Sigmoid colon (tissue), 7 donors: ENCODE data around the gene WNT9A. TPM values are rescaled to one million over a fixed set of nuclear protein-coding genes. Genes with fewer than 3 reads are reported as not detected.

Experiments
- DNase-seq: peaks from one replicate; pipeline ENCODE4 v3.0.0-alpha.2; 2019
- H3K27ac ChIP-seq, 4 donors: fragments of 200-600 bp; sonication (generic); one replicate each; pipeline ENCODE4 v1.5.1; 2016 to 2019; ENCODE audit warnings: mild to moderate bottlenecking in 1 of 4
- H3K27me3 ChIP-seq, 3 donors: fragments of 200-600 bp; sonication (generic); one replicate each; pipeline ENCODE4 v1.5.1; 2019; ENCODE audit warnings: mild to moderate bottlenecking in 1 of 3
- H3K36me3 ChIP-seq, 4 donors: fragments of 200-600 bp; sonication (generic); one replicate each; pipeline ENCODE4 v1.5.1; 2016 to 2019
- H3K4me1 ChIP-seq, 4 donors: fragments of 200-600 bp; sonication (generic); one replicate each; pipeline ENCODE4 v1.5.1; 2017 to 2019
- H3K4me3 ChIP-seq, 4 donors: fragments of 200-600 bp; sonication (generic); one replicate each; pipeline ENCODE4 v1.5.1; 2017 to 2019; ENCODE audit warnings: mild to moderate bottlenecking in 2 of 4, moderate library complexity in 1 of 4
- H3K9me3 ChIP-seq, 4 donors: fragments of 200-600 bp in 3 of 4; sonication (generic) in 3 of 4; one replicate each; pipeline versions ENCODE4 v1.5.1 to v1.6.1; 2013 to 2019
- EP300 ChIP-seq, 4 donors: sonication (generic); formaldehyde crosslinking; IDR thresholded peaks; one replicate each; pipeline ENCODE4 v1.6.1; 2017; ENCODE audit warnings: antibody characterized with exemption in 4 of 4
- POLR2A ChIP-seq, 2 donors: fragments of 450-650 bp; IDR thresholded peaks; one replicate each; pipeline ENCODE4 v1.6.1; 2016; ENCODE audit warnings: antibody characterized with exemption in 2 of 2, mild to moderate bottlenecking in 2 of 2, moderate library complexity in 2 of 2
- POLR2AphosphoS5 ChIP-seq, 4 donors: sonication (generic); formaldehyde crosslinking; IDR thresholded peaks; one replicate each; pipeline ENCODE4 v1.6.1; 2017; ENCODE audit warnings: antibody characterized with exemption in 4 of 4
- WGBS, 2 donors: extraction: QIAGEN DNeasy Blood & Tissue Kit; methylation state at CpG; one replicate each; pipeline ENCODE4 v1.1.7; 2013; 5-methylcytosine and 5-hydroxymethylcytosine counted together
- intact Hi-C: fragments of 100-400 bp; cut with DNase I; formaldehyde crosslinking; loops from one replicate; pipeline ENCODE4 v1.15.1; 2023
- polyA plus RNA-seq, 3 donors: library from polyadenylated mRNA; stranded (reverse); fragments of 200-250 nt; gene quantifications; one replicate each; pipeline ENCODE4 v1.2.3, GENCODE V29; 2013
- total RNA-seq, 4 donors: library from RNA; depleted of rRNA; stranded (reverse); fragments of >200 nt; gene quantifications; one replicate each; pipeline ENCODE4 v1.1.0, GENCODE V29; 2016
- TF ChIP-seq, protein P1 (sequence below), 4 experiments: fragments of 450-650 bp in 3 of 4; fragments of 200-600 bp in 1 of 4; IDR thresholded peaks; one replicate each; pipeline ENCODE4 v1.5.1; 2016 to 2019; ENCODE audit warnings: antibody characterized with exemption in 4 of 4, mild to moderate bottlenecking in 3 of 4, moderate library complexity in 2 of 4
- donor health status: healthy with polysubstance abuse.
- donor health status: Bipolar disorder and iron deficiency.
- donor health status: healthy.

Gene WNT9A
- total and polyA plus RNA-seq, 7 donors, result 0.23 to 25.5 (median 6.4) TPM

DNA sequence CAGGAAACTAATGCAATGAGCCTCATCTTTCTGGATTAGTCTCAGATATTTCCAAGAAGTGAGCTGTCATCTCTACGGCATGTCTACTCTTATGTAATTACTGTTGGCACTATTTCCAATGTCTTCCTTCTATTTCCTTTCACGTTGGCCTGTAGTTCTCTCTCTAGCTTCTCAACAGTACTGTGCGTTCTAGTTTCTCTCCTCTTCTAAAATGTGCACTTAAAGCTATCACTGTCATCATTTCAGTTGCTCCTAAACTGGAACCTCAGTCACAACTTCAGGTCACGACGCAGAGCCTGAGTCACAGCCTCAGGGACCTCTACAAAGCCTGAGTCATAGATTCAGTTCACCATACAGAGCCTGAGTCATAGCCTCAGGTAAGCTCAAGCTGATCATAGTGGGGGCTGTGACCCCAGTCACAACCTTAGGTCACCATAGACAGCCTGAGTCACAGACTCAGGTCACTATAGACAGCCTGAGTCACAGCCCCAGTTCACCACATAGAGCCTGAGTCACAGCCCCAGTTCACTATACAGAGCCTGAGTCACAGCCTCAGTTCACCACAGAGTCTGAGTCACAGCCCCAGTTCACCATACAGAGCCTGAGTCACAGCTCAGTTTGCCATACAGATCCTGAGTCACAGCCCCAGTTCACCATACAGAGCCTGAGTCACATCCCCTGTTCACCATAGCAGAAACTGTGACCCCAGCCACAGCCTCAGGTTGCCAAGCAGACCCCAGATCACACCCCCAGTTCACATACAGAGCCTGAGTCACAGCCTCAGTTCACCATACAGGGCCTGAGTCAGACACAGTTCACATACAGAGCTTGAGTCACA is 13.0 kb downstream of the WNT9A start:
- peak; percentile 53 to 79 (median 70) for TF ChIP-seq POLR2AphosphoS5 (IDR thresholded peaks at IDR 0.05)
- TF ChIP-seq POLR2A (IDR thresholded peaks at IDR 0.05), result no peak
- TF ChIP-seq, protein P1, sequence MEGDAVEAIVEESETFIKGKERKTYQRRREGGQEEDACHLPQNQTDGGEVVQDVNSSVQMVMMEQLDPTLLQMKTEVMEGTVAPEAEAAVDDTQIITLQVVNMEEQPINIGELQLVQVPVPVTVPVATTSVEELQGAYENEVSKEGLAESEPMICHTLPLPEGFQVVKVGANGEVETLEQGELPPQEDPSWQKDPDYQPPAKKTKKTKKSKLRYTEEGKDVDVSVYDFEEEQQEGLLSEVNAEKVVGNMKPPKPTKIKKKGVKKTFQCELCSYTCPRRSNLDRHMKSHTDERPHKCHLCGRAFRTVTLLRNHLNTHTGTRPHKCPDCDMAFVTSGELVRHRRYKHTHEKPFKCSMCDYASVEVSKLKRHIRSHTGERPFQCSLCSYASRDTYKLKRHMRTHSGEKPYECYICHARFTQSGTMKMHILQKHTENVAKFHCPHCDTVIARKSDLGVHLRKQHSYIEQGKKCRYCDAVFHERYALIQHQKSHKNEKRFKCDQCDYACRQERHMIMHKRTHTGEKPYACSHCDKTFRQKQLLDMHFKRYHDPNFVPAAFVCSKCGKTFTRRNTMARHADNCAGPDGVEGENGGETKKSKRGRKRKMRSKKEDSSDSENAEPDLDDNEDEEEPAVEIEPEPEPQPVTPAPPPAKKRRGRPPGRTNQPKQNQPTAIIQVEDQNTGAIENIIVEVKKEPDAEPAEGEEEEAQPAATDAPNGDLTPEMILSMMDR (IDR thresholded peaks at IDR 0.05), result no peak
- peak in 3 of 4 donors; percentile 66 to 83 (median 70) for TF ChIP-seq EP300 (IDR thresholded peaks at IDR 0.05)
- no peaks in the 10 kb centered on the region for H3K36me3 ChIP-seq
- no peak overlapping the region for H3K4me3 ChIP-seq
- H3K27ac ChIP-seq, result peak overlapping the region; percentile 73 to 78 (median 75)
- H3K27me3 ChIP-seq, result no peaks in the 10 kb centered on the region
- H3K9me3 ChIP-seq, result no peaks in the 10 kb centered on the region
- peak; percentile 87 for DNase-seq
- H3K4me1 ChIP-seq, result peaks cover 0 to 33% (median 28%) of the 10 kb centered on the region in 4 donors
- intact Hi-C loops, result no loop called here
- WGBS, 2 donors, result 65 to 68% methylated on average over 5 of the region's 5 CpGs

DNA sequence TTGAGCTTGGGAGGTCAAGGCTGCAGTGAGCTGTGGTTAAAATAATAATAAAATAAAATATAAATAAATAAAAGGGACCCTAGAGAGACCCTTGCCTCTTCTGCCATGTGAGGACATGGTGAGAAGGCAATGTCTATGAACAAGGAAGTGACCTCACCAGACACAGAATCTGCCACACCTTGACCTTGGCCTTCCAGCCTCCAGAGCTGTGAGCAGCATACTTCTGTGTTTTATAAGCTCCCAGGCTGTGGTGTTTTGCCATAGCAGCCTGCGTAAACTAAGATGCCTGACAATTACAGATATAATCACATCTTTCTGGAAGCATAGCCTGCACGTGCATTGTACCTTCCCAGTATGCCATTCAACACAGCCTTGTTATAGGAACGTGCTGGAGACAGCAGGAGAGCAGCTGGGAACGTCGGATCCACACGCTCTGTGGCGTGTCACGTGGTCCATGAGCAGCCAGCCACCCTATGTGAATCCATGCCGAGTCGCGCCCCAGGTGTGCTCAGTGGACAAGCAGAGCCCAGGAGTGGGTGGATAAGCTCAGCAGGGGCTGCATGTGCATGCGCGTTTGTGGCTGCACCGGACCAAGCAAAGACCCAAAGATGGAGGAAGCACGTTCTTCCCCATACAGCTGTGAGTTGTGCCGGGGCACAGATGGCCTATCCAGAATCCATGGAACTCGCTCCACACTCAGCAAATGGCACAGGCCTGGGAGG is 17.8 kb downstream of the WNT9A start:
- Histone ChIP-seq H3K4me1 (peaks cover 0 to 24% (median 21%) of the 10 kb centered on the region in 4 donors), H3K9me3 (no peaks in the 10 kb centered on the region), H3K27ac (no peak overlapping the region), H3K4me3 (no peak overlapping the region), H3K36me3 (peaks cover 0 to 3% (median 0%) of the 10 kb centered on the region in 4 donors), H3K27me3 (no peaks in the 10 kb centered on the region)
- 84 to 88% methylated on average over 17 of the region's 17 CpGs for WGBS, 2 donors
- TF ChIP-seq, protein P1 (IDR thresholded peaks at IDR 0.05), result no peak
- no peak for TF ChIP-seq POLR2AphosphoS5 (IDR thresholded peaks at IDR 0.05)
- TF ChIP-seq EP300 (IDR thresholded peaks at IDR 0.05), result no peak
- no peak for TF ChIP-seq POLR2A (IDR thresholded peaks at IDR 0.05)
- DNase-seq, result no peak
- intact Hi-C loops, result no loop called here

DNA sequence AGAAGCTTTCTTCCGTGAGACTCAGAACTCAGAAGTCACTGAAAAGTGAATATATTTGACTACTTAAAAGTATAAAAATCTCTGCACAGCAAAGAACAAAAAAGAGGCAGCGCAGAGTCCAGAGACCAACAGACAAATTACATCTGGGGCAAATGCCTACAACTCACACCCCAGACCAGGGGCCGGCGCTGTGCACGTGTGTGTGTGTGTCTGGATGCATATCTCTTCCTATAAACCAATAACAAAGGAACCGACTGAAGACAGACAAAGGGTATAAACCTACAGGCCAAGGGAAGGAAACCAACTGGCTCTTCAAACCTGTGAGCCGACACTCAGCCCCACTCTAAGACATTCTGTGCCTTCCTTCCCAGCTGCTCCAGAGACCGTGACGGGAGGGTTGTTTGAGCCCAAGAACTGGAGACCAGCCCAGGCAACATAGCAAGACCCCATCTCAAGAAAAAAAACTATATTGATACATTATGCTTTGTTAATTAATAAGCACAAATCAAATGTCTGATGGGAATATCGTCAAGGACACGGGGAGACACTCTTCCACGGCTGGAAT is 18.8 kb downstream of the WNT9A start:
- TF ChIP-seq, protein P1 (IDR thresholded peaks at IDR 0.05), result no peak
- no peak for TF ChIP-seq POLR2A (IDR thresholded peaks at IDR 0.05)
- no peak for TF ChIP-seq POLR2AphosphoS5 (IDR thresholded peaks at IDR 0.05)
- TF ChIP-seq EP300 (IDR thresholded peaks at IDR 0.05), result no peak
- WGBS, 2 donors, result 63 to 78% methylated on average over 12 of the region's 12 CpGs
- Histone ChIP-seq H3K27ac (no peak overlapping the region), H3K27me3 (no peaks in the 10 kb centered on the region), H3K4me3 (no peak overlapping the region), H3K9me3 (no peaks in the 10 kb centered on the region), H3K36me3 (peaks cover 0 to 9% (median 3%) of the 10 kb centered on the region in 4 donors), H3K4me1 (peaks cover 0 to 21% (median 14%) of the 10 kb centered on the region in 4 donors)
- no peak for DNase-seq
- intact Hi-C loops, result no loop called here

DNA sequence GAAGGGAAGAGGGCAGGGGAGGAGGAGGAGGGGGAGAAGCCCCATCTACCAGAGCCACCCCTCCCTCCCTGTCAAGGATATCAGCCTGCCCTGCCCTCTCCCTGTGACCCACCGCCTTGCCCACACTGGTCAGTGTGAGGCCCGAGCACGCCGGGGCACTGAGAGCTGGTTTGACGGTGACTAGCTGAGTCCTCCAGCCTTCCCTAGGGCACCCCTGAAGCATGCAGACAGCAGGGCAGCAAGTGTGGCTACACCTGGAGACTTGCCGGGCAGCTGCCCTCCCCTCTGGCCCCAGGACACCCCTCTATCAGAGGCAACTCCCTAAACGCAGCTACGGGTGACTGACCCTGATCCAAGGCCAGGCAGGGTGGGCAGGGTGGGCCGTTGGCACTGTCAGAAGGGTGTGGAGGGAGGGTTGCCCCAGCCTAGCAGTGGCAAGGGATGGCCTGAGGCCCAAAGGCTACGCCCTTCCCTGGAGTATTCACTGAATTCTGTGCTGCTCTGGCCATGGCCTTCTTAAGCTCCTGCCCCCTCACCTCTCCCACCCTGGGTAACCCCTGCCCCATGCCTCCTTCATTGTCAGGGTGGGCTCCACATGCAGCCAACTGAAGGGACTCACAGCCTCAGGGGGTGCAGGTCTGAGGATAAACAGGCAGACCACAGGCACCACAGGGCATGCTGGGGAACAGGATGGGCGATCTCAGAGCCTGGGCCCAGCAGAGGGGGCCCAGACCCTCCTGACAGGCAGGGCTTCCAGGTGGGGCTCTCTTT is 19.6 kb downstream of the WNT9A start:
- 71 to 82% methylated on average over 11 of the region's 11 CpGs for WGBS, 2 donors
- no peaks in the 10 kb centered on the region for H3K27me3 ChIP-seq
- TF ChIP-seq POLR2A (IDR thresholded peaks at IDR 0.05), result no peak
- no peak for TF ChIP-seq POLR2AphosphoS5 (IDR thresholded peaks at IDR 0.05)
- TF ChIP-seq, protein P1 (IDR thresholded peaks at IDR 0.05), result no peak
- TF ChIP-seq EP300 (IDR thresholded peaks at IDR 0.05), result no peak
- H3K27ac ChIP-seq, result no peak overlapping the region
- H3K4me1 ChIP-seq, result peaks cover 0 to 20% (median 11%) of the 10 kb centered on the region in 4 donors
- intact Hi-C loops, result no loop called here
- H3K4me3 ChIP-seq, result no peak overlapping the region
- no peak for DNase-seq
- H3K9me3 ChIP-seq, result no peaks in the 10 kb centered on the region
- H3K36me3 ChIP-seq, result peaks cover 0 to 14% (median 6%) of the 10 kb centered on the region in 4 donors
